Activated CD8-positive, alpha-beta memory T cell treated with anti-CD3 and anti-CD28 coated beads for 48 hours (primary cell): Measurements from ENCODE around the gene FBXL17.
"Not testable (repeated sequence)": the region's sequence is repeated elsewhere in the genome, so short reads cannot be mapped to it uniquely, and the experiment has no call there.

Experiments used
- DNase-seq, 3 experiments: peaks; one replicate each; pipeline ENCODE4 v3.0.0-alpha.2; 2020; ENCODE audit warnings: low read depth in 2 of 3, low spot score in 2 of 3

Gene FBXL17

GRCh38 chr5:108312258-108312657 is 69.6 kb downstream of the FBXL17 start:
- no peak for DNase-seq

- DNase-seq: no peak
Observed at GRCh38 chr5:108311682-108312081, 70.2 kb downstream of the FBXL17 start.

DNA sequence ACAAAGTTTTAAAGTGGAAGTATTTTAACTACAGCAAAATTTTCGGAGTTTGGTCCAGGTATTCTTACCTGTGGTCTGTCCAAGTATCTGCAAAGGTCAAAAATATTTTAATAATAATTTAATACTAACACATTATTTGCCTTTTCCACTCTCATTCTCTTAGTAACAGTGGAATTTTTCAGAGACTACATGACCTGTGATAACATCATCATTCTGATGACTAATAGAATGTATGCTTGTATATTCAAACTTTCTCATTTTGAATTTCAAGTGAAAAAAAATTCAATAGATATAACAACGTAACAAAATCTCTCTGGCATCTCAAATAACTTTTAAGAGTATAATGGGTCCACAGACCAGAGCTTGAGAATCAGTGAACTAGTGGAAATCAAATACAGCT is 78.3 kb downstream of the FBXL17 start:
- no peak for DNase-seq

- DNase-seq: no peak
Observed at GRCh38 chr5:108303086-108303485, 78.8 kb downstream of the FBXL17 start.

GRCh38 chr5:108297042-108297601 is 84.8 kb downstream of the FBXL17 start:
- no peak for DNase-seq

DNA sequence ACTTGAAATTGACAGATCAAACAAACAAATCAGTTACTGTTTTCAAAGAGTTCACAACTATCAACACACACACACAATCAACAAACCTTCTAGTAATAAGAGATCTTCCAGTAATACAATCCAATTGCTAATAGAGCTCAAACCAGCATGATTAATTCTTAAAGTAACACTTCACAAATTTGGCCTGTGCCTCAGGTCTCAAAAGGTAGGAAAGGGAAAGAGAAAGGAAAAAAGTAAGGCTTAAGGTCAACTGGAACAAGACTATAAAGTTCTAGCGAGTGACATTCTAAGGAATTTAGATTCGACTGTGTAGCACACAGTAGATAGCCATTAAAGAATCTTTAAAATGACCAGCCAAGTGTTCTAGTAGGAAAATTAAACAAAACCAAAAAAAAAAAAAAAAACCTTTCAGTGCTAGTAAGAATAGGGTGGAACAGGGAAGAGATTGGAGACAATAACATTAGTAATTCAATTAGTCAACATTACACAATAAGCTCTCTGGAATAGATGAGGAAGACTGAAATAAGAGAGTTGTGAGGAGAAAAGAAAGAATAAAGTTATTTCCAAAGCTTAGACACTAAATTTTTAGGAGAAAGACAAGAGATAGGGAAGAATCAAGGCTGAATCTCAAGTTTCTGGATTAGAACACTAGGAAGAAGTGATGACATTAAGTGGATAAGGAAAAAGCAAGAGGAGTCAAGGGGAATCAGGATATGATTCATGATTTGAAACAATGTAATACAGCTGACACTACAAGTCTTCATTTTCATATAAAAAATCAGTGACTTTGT is 86.1 kb downstream of the FBXL17 start:
- no peak for DNase-seq

DNA sequence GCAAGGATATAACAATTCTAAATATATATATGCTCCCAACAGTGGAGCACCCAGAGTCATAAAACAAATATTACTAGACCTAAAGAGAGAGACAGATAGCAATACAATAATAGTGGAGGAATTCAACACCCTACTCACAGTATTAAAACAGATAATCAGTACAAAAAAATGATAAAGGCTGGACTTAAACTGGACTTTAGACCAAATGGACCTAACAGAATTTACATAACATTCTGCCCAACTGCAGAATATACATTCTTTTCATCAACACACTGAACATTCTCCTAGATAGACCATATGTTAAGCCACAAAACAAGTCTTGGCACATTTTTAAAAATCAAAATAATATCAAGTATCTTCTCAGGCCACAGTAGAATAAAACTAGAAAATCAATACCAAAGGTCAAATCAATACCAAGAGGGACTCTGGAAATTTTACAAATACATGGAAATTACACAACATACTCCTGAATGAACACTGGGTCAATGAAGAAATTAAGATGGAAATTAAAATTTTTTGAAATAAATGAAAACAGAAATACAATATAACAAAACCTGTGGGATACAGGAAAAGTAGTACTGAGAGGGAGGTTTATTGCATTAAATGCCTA is 100.8 kb downstream of the FBXL17 start:
- no peak for DNase-seq

- no peak for DNase-seq
Observed at GRCh38 chr5:108280248-108280647, 101.7 kb downstream of the FBXL17 start.

- DNase-seq: no peak
Observed at GRCh38 chr5:108278285-108279240, 103.3 kb downstream of the FBXL17 start.

DNA sequence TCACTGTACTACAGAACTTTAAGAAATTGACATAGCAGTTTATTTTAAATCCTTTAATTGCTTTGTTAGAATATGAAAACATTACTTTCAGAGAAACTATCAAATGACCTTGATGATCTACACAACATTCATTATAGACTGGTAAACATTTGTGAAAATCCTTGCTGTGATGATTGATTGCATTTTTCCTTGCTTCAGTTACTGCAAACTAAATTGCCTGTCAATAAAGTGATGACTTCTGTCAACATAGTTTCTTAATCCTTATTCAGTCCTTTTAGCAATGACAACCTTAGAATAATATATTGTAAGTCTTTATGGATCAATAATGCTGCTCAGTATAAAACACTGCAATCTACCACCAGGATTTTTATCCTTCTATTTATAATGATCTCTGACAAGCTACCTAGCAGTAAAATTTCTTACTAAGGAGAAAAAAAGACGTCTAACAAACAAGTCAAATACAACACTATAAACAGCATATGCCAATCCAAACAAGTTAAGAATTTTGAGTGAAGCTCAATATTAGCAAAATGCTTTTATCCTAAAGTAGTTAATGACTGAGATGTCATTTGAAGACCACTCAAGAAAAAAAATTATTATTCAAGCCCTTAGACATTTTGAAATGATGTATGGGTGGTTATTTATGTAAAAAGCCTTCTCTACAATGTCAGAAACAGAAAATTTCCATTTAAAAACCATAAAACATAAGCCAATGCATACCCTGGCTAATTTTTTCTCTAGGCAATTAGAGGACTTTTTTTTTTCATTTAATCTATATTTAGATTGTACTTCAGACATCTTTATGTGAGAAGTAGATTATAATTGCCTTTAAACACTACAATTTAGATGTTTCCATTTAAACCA is 105.5 kb downstream of the FBXL17 start:
- DNase-seq: no peak

- DNase-seq: not testable (repeated sequence)
Observed at GRCh38 chr5:108274080-108274479, 107.8 kb downstream of the FBXL17 start.

GRCh38 chr5:108271127-108271526 is 110.8 kb downstream of the FBXL17 start:
- no peak for DNase-seq

DNA sequence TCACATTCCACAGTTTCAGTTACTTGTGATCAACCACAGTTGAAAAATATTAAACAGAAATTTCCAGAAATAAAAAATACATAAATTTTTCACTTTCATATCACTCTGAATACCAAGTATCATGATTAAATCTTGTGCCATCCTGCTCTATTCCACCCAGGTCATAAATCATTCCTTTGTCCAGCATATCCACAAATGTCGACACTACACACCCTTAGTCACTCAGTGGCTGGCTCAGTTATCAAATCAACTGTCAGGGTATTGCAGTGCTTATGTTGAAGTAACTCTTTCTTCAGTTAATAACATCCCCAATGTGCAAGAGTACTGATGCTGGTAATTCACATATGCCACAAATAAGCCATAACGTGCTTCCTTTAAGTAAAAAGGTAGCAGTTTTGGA is 115.7 kb downstream of the FBXL17 start:
- no peak for DNase-seq

GRCh38 chr5:108264533-108264932 is 117.4 kb downstream of the FBXL17 start:
- no peak for DNase-seq

GRCh38 chr5:108263338-108263737 is 118.6 kb downstream of the FBXL17 start:
- DNase-seq: no peak

DNA sequence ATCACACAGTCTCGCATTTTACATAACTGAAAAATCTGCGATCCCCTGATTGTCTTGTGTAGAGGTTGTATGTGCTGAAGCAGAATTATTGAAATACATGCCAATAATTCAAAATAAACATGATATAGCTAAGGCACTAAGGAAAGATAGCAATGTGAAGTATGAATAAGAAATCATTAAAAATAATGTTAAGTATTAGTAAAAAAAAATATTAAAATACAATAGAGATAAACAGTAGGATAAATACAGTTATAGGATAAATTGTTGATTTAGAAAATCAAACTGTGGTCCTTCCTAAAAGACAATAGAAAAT is 121.1 kb downstream of the FBXL17 start:
- no peak for DNase-seq

GRCh38 chr5:108260117-108260857 is 121.6 kb downstream of the FBXL17 start:
- peak in 2 of 3 experiments; percentile 7 to 39 for DNase-seq

DNA sequence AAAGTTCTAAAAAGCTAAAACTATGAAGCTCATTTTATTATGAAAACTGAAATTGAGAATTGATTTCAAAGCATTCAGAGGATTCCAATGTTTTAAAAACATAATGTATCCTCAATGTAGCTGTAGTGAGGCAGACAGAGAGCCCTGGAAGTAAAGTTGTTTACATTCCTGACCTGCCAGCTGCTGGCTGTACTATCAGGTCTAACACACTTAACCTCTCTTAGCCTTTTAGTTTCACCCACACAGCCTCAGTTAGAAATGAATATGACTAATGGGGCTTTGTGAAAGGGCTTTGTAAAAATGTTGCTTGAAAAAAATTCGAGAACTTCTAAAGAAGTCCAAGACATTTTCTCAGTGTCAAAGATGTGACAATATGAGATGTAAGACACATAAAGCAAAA is 122.6 kb downstream of the FBXL17 start:
- no peak for DNase-seq

DNA sequence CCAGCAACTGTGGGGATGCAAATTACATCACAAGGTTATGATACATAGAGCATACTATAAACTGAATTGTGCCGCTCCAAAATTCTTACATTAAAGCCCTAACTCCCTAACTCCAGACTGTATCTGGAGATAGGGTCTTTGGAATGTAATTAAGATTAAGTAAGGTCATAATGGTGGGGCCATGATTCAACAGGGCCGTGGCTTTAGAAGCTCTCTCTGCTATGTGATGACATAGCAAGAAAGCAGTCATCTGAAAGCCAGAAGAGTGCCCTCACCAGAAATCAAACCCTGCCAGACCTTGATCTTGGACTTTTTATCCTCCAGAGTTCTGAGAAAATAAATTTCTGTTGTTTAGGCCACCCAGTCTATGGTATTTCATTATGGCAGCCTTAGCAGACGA is 123.9 kb downstream of the FBXL17 start:
- DNase-seq: no peak

DNA sequence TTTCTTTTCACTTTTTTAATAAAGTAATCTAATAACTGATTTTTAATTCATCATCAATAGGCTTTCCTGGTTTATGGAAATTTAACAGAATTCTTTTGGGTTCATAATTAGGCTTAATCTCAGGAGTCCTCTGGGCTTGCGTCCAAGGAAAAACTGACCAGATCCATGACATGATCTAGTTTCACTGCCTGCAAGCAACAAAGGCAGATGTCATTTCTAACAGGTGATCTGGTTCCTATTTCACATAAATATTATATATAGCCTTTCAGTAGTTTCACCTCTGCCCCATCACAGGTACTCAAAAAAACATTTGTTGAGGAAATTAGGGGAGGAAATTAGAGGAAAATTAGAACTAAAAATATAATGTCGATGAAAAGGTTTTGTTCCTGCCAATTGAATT is 126.4 kb downstream of the FBXL17 start:
- DNase-seq: no peak
